ENCODE measurements around the gene UBL5. TPM values are rescaled to one million over a fixed set of nuclear protein-coding genes. Genes with fewer than 3 reads are reported as not detected.

The UBL5 gene
- total and polyA plus RNA-seq, 10 of the 15 experiments (the other 5 are each of a cell fraction or from before 2014, with no cell fraction given), result 297 to 897 (median 711) TPM

DNA sequence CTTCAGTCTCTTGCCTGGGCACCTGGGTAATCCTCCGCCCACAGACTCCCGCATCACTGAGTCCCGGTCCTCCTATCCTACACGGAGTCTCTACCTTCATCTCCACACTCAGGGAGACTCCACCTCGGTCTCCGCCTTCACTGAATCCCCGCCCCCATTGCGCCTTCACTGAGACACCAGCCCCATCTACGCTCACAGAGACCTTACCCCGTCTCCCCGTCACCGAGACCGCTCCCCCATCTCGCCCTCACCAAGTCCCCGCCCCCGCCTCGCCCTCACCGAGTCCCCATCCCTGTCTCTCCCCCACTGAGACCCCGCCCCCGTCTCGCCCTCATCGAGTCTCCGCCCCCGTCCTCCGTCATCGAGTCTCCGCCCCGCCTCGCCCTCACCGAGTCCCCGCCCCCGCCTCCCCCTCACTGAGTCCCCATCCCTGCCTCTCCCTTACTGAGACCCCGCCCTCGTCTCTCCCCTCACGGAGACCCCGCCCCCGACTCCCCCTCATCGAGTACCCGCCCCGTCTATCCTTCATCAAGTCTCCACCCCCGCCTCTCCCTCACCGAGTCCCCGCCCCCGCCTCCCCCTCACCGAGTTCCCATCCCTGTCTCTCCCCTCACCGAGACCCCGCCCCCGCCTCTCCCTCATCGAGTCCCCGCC lies 36.0 kb upstream of the UBL5 start:
- ATAC-seq (peak; percentile 59), DNase-seq (ENCODE audit: low read depth, low spot score) (peak; percentile 44), FAIRE-seq (peak; percentile 82)
- H3K79me2 ChIP-seq (ENCODE audit: control insufficient read depth, insufficient read depth, low read length), result no peaks in the 10 kb centered on the region
- ChIA-PET CTCF (no interaction called here), SMC1A (ENCODE audit: uncharacterized antibody, unreplicated experiment) (no interaction called here), RAD21 (ENCODE audit: unreplicated experiment) (no interaction called here), POLR2A (no interaction called here)
- no peaks in the 10 kb centered on the region for H3K36me3 ChIP-seq (ENCODE audit: control insufficient read depth in 2 of 2, insufficient read depth in 2 of 2, low read length in 1 of 2)
- 4% methylated on average over 31 of the region's 50 CpGs for WGBS (ENCODE audit: insufficient coverage, insufficient replicate concordance, low lambda C conversion rate, missing lambda C conversion rate)
- H3K27ac ChIP-seq (ENCODE audit: control insufficient read depth, insufficient read depth), result no peak overlapping the region
- in situ Hi-C loops (cut with MboI), result loop anchor here (5.0 to 10.0 kb wide), 2 partner anchors 169 to 467 kb away; partner anchors contain the start of genes ZNF559 and ZNF561
- H3K4me2 ChIP-seq (ENCODE audit: control insufficient read depth, insufficient read depth), result peak overlapping the region; percentile 66
- no peaks in the 10 kb centered on the region; the same call in 2 of the 3 replicates for H3K9me3 ChIP-seq (replicated peaks; ENCODE audit: control insufficient read depth, insufficient read depth, low read length)
- BruUV-seq (replicated peaks), result no TSS peak
- TF ChIP-seq SP1 (IDR thresholded peaks at IDR 0.05; ENCODE audit: low read depth, low read length) (peak; percentile 21), CREB1 (IDR thresholded peaks at IDR 0.05; ENCODE audit: low read depth) (peak; percentile 28; the same call in 1 of the 2 replicates), EGR1 (IDR thresholded peaks at IDR 0.05; ENCODE audit: borderline replicate concordance in 1 of 2, low read depth in 2 of 2, low read length in 2 of 2) (peak in 1 of 2 experiments; percentile 68; a peak in 2 of 3 replicates)
- TF ChIP-seq, protein P1, sequence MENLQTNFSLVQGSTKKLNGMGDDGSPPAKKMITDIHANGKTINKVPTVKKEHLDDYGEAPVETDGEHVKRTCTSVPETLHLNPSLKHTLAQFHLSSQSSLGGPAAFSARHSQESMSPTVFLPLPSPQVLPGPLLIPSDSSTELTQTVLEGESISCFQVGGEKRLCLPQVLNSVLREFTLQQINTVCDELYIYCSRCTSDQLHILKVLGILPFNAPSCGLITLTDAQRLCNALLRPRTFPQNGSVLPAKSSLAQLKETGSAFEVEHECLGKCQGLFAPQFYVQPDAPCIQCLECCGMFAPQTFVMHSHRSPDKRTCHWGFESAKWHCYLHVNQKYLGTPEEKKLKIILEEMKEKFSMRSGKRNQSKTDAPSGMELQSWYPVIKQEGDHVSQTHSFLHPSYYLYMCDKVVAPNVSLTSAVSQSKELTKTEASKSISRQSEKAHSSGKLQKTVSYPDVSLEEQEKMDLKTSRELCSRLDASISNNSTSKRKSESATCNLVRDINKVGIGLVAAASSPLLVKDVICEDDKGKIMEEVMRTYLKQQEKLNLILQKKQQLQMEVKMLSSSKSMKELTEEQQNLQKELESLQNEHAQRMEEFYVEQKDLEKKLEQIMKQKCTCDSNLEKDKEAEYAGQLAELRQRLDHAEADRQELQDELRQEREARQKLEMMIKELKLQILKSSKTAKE (IDR thresholded peaks at IDR 0.05; ENCODE audit: low read depth, poor library complexity, severe bottlenecking), result no peak
- H3K4me3 ChIP-seq, result peak overlapping the region; percentile 73; the same call in 1 of the 2 replicates
- H2AFZ ChIP-seq (ENCODE audit: control insufficient read depth, low read depth, low read length), result peak overlapping the region; percentile 81
- no peaks in the 10 kb centered on the region for H4K20me1 ChIP-seq (ENCODE audit: control insufficient read depth, insufficient read depth)
- intact Hi-C loops (cut with micrococcal nuclease; ENCODE audit: unreplicated experiment), result loop anchor here (5.0 to 10.0 kb wide), 2 partner anchors 479 to 1137 kb away; no protein-coding TSS in a partner anchor
- H3K27me3 ChIP-seq (replicated peaks in 1 of 2; ENCODE audit: control insufficient read depth in 2 of 2, insufficient read depth in 2 of 2, low read length in 1 of 2), result no peaks in the 10 kb centered on the region
- H3K4me1 ChIP-seq (ENCODE audit: control insufficient read depth, insufficient read depth, low read length), result no peaks in the 10 kb centered on the region
- H3K9ac ChIP-seq (ENCODE audit: control insufficient read depth, insufficient read depth, low read length), result no peak overlapping the region

Measured in GM12878 (cell line).